Astrocyte (in vitro differentiated cells and primary cell): ENCODE data around the gene WNT3A. TPM values are rescaled to one million over a fixed set of nuclear protein-coding genes. Genes with fewer than 3 reads are reported as not detected.

Experiments used
- DNase-seq: peaks from one replicate; pipeline ENCODE4 v3.0.0-alpha.2; 2010; ENCODE audit warnings: low read depth
- FAIRE-seq: peaks from 2 replicates; lab custom pipeline; 2011; peaks lifted over from hg19 to GRCh38; lab: Jason Lieb, UNC
- H2AFZ ChIP-seq: 2 replicates; pipeline ENCODE4 v1.6.0; 2012; ENCODE audit warnings: low read depth, low read length, inconsistent platforms
- H3K27ac ChIP-seq: 2 replicates; pipeline ENCODE4 v1.5.1; 2011; ENCODE audit warnings: low read depth, low read length, inconsistent platforms
- H3K27me3 ChIP-seq: 2 replicates; pipeline ENCODE4 v1.6.0; 2011; ENCODE audit warnings: low read length, inconsistent platforms; ENCODE audit not compliant: insufficient read depth
- H3K36me3 ChIP-seq: 2 replicates; pipeline ENCODE4 v1.5.1; 2011; ENCODE audit warnings: low read length, inconsistent platforms; ENCODE audit not compliant: insufficient read depth
- H3K4me1 ChIP-seq: 2 replicates; pipeline ENCODE4 v1.5.1; 2011; ENCODE audit warnings: low read length, inconsistent platforms; ENCODE audit not compliant: insufficient read depth
- H3K4me2 ChIP-seq: 2 replicates; pipeline ENCODE4 v1.6.0; 2012; ENCODE audit warnings: low read length, inconsistent platforms
- H3K4me3 ChIP-seq: 2 replicates; pipeline ENCODE4 v1.5.1; 2011; ENCODE audit warnings: low read depth, mild to moderate bottlenecking, low read length, inconsistent platforms; ENCODE audit not compliant: insufficient read depth
- H3K79me2 ChIP-seq: 2 replicates; pipeline ENCODE4 v1.6.0; 2012; ENCODE audit warnings: mild to moderate bottlenecking, low read length, inconsistent platforms; ENCODE audit not compliant: insufficient read depth
- H3K9ac ChIP-seq: 2 replicates; pipeline ENCODE4 v1.6.0; 2012; ENCODE audit warnings: mild to moderate bottlenecking, low read length, inconsistent platforms
- H3K9me3 ChIP-seq: 2 replicates; pipeline ENCODE4 v1.5.1; 2012; ENCODE audit warnings: low read depth, mild to moderate bottlenecking, low read length, inconsistent platforms; ENCODE audit not compliant: insufficient read depth
- H4K20me1 ChIP-seq: 2 replicates; pipeline ENCODE4 v1.6.0; 2012; ENCODE audit warnings: low read length, inconsistent platforms; ENCODE audit not compliant: insufficient read depth
- H3K27ac Mint-ChIP-seq: one replicate; pipeline ENCODE4 v1.8.0; 2021; ENCODE audit warnings: mild to moderate bottlenecking, mixed read lengths; ENCODE audit not compliant: unreplicated experiment
- H3K27me3 Mint-ChIP-seq: one replicate; pipeline ENCODE4 v1.8.0; 2021; ENCODE audit warnings: low read depth, mixed read lengths; ENCODE audit not compliant: unreplicated experiment
- H3K36me3 Mint-ChIP-seq: one replicate; pipeline ENCODE4 v1.8.0; 2021; ENCODE audit warnings: low read depth, mixed read lengths; ENCODE audit not compliant: unreplicated experiment
- H3K4me1 Mint-ChIP-seq: one replicate; pipeline ENCODE4 v1.8.0; 2021; ENCODE audit warnings: low read depth, mixed read lengths; ENCODE audit not compliant: unreplicated experiment
- H3K4me3 Mint-ChIP-seq: one replicate; pipeline ENCODE4 v1.8.0; 2021; ENCODE audit warnings: mild to moderate bottlenecking, moderate library complexity, mixed read lengths; ENCODE audit not compliant: unreplicated experiment
- H3K9me3 Mint-ChIP-seq: one replicate; pipeline ENCODE4 v1.8.0; 2021; ENCODE audit warnings: mild to moderate bottlenecking, mixed read lengths; ENCODE audit not compliant: unreplicated experiment
- CTCF ChIP-seq: IDR thresholded peaks from 2 replicates; pipeline ENCODE4 v1.5.1; 2011; ENCODE audit warnings: low read depth, mild to moderate bottlenecking, inconsistent platforms, low read length, moderate library complexity; ENCODE audit not compliant: insufficient read depth
- EZH2 ChIP-seq: IDR thresholded peaks from 2 replicates; pipeline ENCODE4 v1.6.1; 2012; ENCODE audit warnings: mild to moderate bottlenecking, low read length, inconsistent platforms; ENCODE audit not compliant: insufficient read depth
- total RNA-seq: library from RNA; stranded (reverse); gene quantifications from 2 replicates; pipeline ENCODE4 v1.2.1, GENCODE V29; 2021

Gene WNT3A
- total RNA-seq, 1 donor from 2014 or later, result not detected

GRCh38 chr1:228070173-228070572 lies 63.4 kb downstream of the WNT3A start:
- Mint-ChIP-seq H3K36me3 (no peaks in the 10 kb centered on the region), H3K9me3 (no peaks in the 10 kb centered on the region), H3K4me3 (no peak overlapping the region), H3K4me1 (no peaks in the 10 kb centered on the region), H3K27ac (no peak overlapping the region), H3K27me3 (peaks cover 39% of the 10 kb centered on the region)
- Histone ChIP-seq H3K9me3 (no peaks in the 10 kb centered on the region), H3K79me2 (no peaks in the 10 kb centered on the region), H3K9ac (no peak overlapping the region), H3K36me3 (no peaks in the 10 kb centered on the region), H3K27ac (no peak overlapping the region), H3K4me3 (no peak overlapping the region), H2AFZ (no peak overlapping the region), H3K4me2 (no peak overlapping the region), H3K27me3 (peaks cover 5% of the 10 kb centered on the region), H4K20me1 (peaks cover 7% of the 10 kb centered on the region), H3K4me1 (no peaks in the 10 kb centered on the region)
- DNase-seq, result no peak
- no peak for FAIRE-seq
- TF ChIP-seq EZH2, result no peak
- no peak for TF ChIP-seq CTCF

GRCh38 chr1:228070851-228071250 lies 64.1 kb downstream of the WNT3A start:
- FAIRE-seq (no peak), DNase-seq (no peak)
- H3K36me3 Mint-ChIP-seq, result no peaks in the 10 kb centered on the region
- H3K27ac Mint-ChIP-seq, result no peak overlapping the region
- Histone ChIP-seq H3K27me3 (peaks cover 5% of the 10 kb centered on the region), H2AFZ (no peak overlapping the region), H3K27ac (no peak overlapping the region), H3K4me2 (no peak overlapping the region), H3K4me3 (no peak overlapping the region), H3K9ac (no peak overlapping the region), H3K79me2 (no peaks in the 10 kb centered on the region), H3K36me3 (no peaks in the 10 kb centered on the region), H3K4me1 (no peaks in the 10 kb centered on the region), H4K20me1 (peaks cover 12% of the 10 kb centered on the region), H3K9me3 (no peaks in the 10 kb centered on the region)
- H3K27me3 Mint-ChIP-seq, result peaks cover 38% of the 10 kb centered on the region
- H3K4me1 Mint-ChIP-seq, result no peaks in the 10 kb centered on the region
- H3K9me3 Mint-ChIP-seq, result no peaks in the 10 kb centered on the region
- H3K4me3 Mint-ChIP-seq, result no peak overlapping the region
- TF ChIP-seq EZH2 (no peak), CTCF (no peak)

- FAIRE-seq (no peak), DNase-seq (no peak)
- Histone ChIP-seq H3K9ac (no peak overlapping the region), H3K36me3 (no peaks in the 10 kb centered on the region), H3K27ac (no peak overlapping the region), H3K9me3 (no peaks in the 10 kb centered on the region), H4K20me1 (peaks cover 17% of the 10 kb centered on the region), H3K27me3 (peaks cover 1% of the 10 kb centered on the region), H3K4me2 (no peak overlapping the region), H2AFZ (no peak overlapping the region), H3K4me3 (no peak overlapping the region), H3K79me2 (no peaks in the 10 kb centered on the region), H3K4me1 (no peaks in the 10 kb centered on the region)
- peaks cover 37% of the 10 kb centered on the region for H3K27me3 Mint-ChIP-seq
- no peaks in the 10 kb centered on the region for H3K4me1 Mint-ChIP-seq
- H3K4me3 Mint-ChIP-seq, result no peak overlapping the region
- no peak for TF ChIP-seq EZH2
- no peak for TF ChIP-seq CTCF
- peaks cover 4% of the 10 kb centered on the region for H3K9me3 Mint-ChIP-seq
- no peak overlapping the region for H3K27ac Mint-ChIP-seq
- no peaks in the 10 kb centered on the region for H3K36me3 Mint-ChIP-seq
These were observed 65.2 kb downstream of the WNT3A start for GRCh38 chr1:228071839-228072657.
